SH-SY5Y (cell line): ENCODE measurements around the gene KANK4.

ENCODE experiments used
- GATA2 ChIP-seq: IDR thresholded peaks from 2 replicates; pipeline ENCODE4 v1.6.1; 2011; ENCODE audit warnings: mild to moderate bottlenecking, low read depth, low read length
- GATA3 ChIP-seq: IDR thresholded peaks from 2 replicates; pipeline ENCODE4 v1.6.1; 2011; ENCODE audit warnings: low read depth, mild to moderate bottlenecking, low read length, moderate library complexity

Gene KANK4

GRCh38 chr1:62280150-62280549 lies 39.1 kb downstream of the KANK4 start:
- TF ChIP-seq GATA2: no peak
- no peak for TF ChIP-seq GATA3

GRCh38 chr1:62276791-62277190 lies 42.4 kb downstream of the KANK4 start:
- TF ChIP-seq GATA2 (no peak), GATA3 (no peak)

GRCh38 chr1:62274496-62275485 lies 44.4 kb downstream of the KANK4 start:
- TF ChIP-seq GATA2: no peak
- no peak for TF ChIP-seq GATA3

- TF ChIP-seq GATA2: no peak
- no peak for TF ChIP-seq GATA3
These were observed 45.3 kb downstream of the KANK4 start for GRCh38 chr1:62273953-62274352.

- no peak for TF ChIP-seq GATA2
- TF ChIP-seq GATA3: no peak
These were observed 47.1 kb downstream of the KANK4 start for GRCh38 chr1:62271948-62272728.

GRCh38 chr1:62271134-62271533 lies 48.1 kb downstream of the KANK4 start:
- TF ChIP-seq GATA3 (no peak), GATA2 (no peak)

GRCh38 chr1:62269851-62270495 lies 49.3 kb downstream of the KANK4 start:
- TF ChIP-seq GATA2: no peak
- no peak for TF ChIP-seq GATA3

GRCh38 chr1:62269439-62269838 lies 49.8 kb downstream of the KANK4 start:
- TF ChIP-seq GATA3: no peak
- no peak for TF ChIP-seq GATA2

GRCh38 chr1:62268315-62268714 lies 50.9 kb downstream of the KANK4 start:
- no peak for TF ChIP-seq GATA3
- no peak for TF ChIP-seq GATA2

- TF ChIP-seq GATA3 (no peak), GATA2 (no peak)
These were observed 53.0 kb downstream of the KANK4 start for GRCh38 chr1:62265956-62266935.

GRCh38 chr1:62263814-62264353 lies 55.4 kb downstream of the KANK4 start:
- TF ChIP-seq GATA2 (no peak), GATA3 (no peak)

GRCh38 chr1:62263006-62263813 lies 56.0 kb downstream of the KANK4 start:
- TF ChIP-seq GATA2 (no peak), GATA3 (no peak)
